Activated CD4-positive, alpha-beta memory T cell treated with anti-CD3 and anti-CD28 coated beads for 36 hours (primary cell): Measurements from ENCODE around the gene PCNT. TPM values are rescaled to one million over a fixed set of nuclear protein-coding genes. Genes with fewer than 3 reads are reported as not detected.

Experiments used
- CTCF ChIA-PET: fragments of 350-600 bp; sonication (Branson Sonifier 250); formaldehyde crosslinking; loops from one replicate; lab custom pipeline; 2021; ENCODE audit warnings: antibody characterized with exemption, inconsistent platforms; lab: Charles Lee
- POLR2A ChIA-PET: fragments of 350-600 bp; sonication (Branson Sonifier 250); formaldehyde crosslinking; loops from one replicate; lab custom pipeline; 2021; ENCODE audit warnings: antibody characterized with exemption; lab: Charles Lee
- DNase-seq: peaks from one replicate; pipeline ENCODE4 v3.0.0-alpha.2; 2020
- H3K27ac Mint-ChIP-seq: one replicate; pipeline ENCODE4 v1.8.0; 2021; ENCODE audit warnings: mixed read lengths
- H3K27me3 Mint-ChIP-seq: one replicate; pipeline ENCODE4 v1.8.0; 2021; ENCODE audit warnings: mixed read lengths
- H3K36me3 Mint-ChIP-seq: one replicate; pipeline ENCODE4 v1.8.0; 2021; ENCODE audit warnings: mixed read lengths
- H3K4me1 Mint-ChIP-seq: one replicate; pipeline ENCODE4 v1.8.0; 2021; ENCODE audit warnings: low read depth, mixed read lengths
- H3K4me3 Mint-ChIP-seq: one replicate; pipeline ENCODE4 v1.8.0; 2021; ENCODE audit warnings: mild to moderate bottlenecking, mixed read lengths
- H3K9me3 Mint-ChIP-seq: one replicate; pipeline ENCODE4 v1.8.0; 2021; ENCODE audit warnings: mixed read lengths
- intact Hi-C: fragments of 100-400 bp; cut with micrococcal nuclease; formaldehyde crosslinking; loops from one replicate; pipeline ENCODE4 v1.15.1; 2023
- total RNA-seq, 2 experiments: library from RNA; stranded (reverse); gene quantifications; one replicate each; pipeline ENCODE4 v1.2.3, GENCODE V29; 2021

PCNT gene
- total RNA-seq, 2 experiments from 2014 or later = 48.5 to 50.6 TPM

GRCh38 chr21:46356494-46357334 is 32.8 kb downstream of the PCNT start:
- Mint-ChIP-seq H3K4me3 (no peak overlapping the region), H3K4me1 (peaks cover 3% of the 10 kb centered on the region), H3K27ac (no peak overlapping the region), H3K9me3 (no peaks in the 10 kb centered on the region), H3K27me3 (no peaks in the 10 kb centered on the region), H3K36me3 (peaks cover 36% of the 10 kb centered on the region)
- ChIA-PET CTCF (no interaction called here), POLR2A (interaction anchor here (0.6 kb wide), 1 partner anchor 939 kb away, joined by 3 read pairs; no protein-coding TSS in a partner anchor)
- intact Hi-C loops = no loop called here
- no peak for DNase-seq

GRCh38 chr21:46357335-46357604 is 33.3 kb downstream of the PCNT start:
- no peaks in the 10 kb centered on the region for H3K9me3 Mint-ChIP-seq
- H3K27me3 Mint-ChIP-seq = no peaks in the 10 kb centered on the region
- H3K4me1 Mint-ChIP-seq = peaks cover 9% of the 10 kb centered on the region
- intact Hi-C loops = no loop called here
- no peak overlapping the region for H3K4me3 Mint-ChIP-seq
- CTCF ChIA-PET = no interaction called here
- DNase-seq = no peak
- H3K27ac Mint-ChIP-seq = no peak overlapping the region
- POLR2A ChIA-PET = no interaction called here
- H3K36me3 Mint-ChIP-seq = peaks cover 41% of the 10 kb centered on the region

- peaks cover 42% of the 10 kb centered on the region for H3K36me3 Mint-ChIP-seq
- POLR2A ChIA-PET = no interaction called here
- no peak for DNase-seq
Measured at GRCh38 chr21:46357684-46358425, 33.9 kb downstream of the PCNT start.

GRCh38 chr21:46361176-46361575 is 37.2 kb downstream of the PCNT start:
- Mint-ChIP-seq H3K27me3 (no peaks in the 10 kb centered on the region), H3K4me3 (no peak overlapping the region), H3K36me3 (peaks cover 40% of the 10 kb centered on the region), H3K27ac (no peak overlapping the region), H3K9me3 (no peaks in the 10 kb centered on the region), H3K4me1 (peaks cover 11% of the 10 kb centered on the region)
- no peak for DNase-seq
- CTCF ChIA-PET = no interaction called here
- POLR2A ChIA-PET = no interaction called here
- intact Hi-C loops = no loop called here

More at GRCh38 chr21:46357684-46358425, 33.9 kb downstream of the PCNT start:
- no peak overlapping the region for H3K4me3 Mint-ChIP-seq
- H3K4me1 Mint-ChIP-seq = peaks cover 11% of the 10 kb centered on the region
- intact Hi-C loops = no loop called here
- no peaks in the 10 kb centered on the region for H3K9me3 Mint-ChIP-seq
- H3K27me3 Mint-ChIP-seq = no peaks in the 10 kb centered on the region
- CTCF ChIA-PET = no interaction called here
- no peak overlapping the region for H3K27ac Mint-ChIP-seq

- Mint-ChIP-seq H3K27me3 (no peaks in the 10 kb centered on the region), H3K27ac (no peak overlapping the region), H3K36me3 (peaks cover 47% of the 10 kb centered on the region), H3K4me1 (peaks cover 11% of the 10 kb centered on the region), H3K4me3 (no peak overlapping the region), H3K9me3 (no peaks in the 10 kb centered on the region)
- ChIA-PET POLR2A (no interaction called here), CTCF (no interaction called here)
- intact Hi-C loops = no loop called here
- no peak for DNase-seq
Measured at GRCh38 chr21:46361935-46362334, 38.0 kb downstream of the PCNT start.

- peaks cover 14% of the 10 kb centered on the region for H3K4me1 Mint-ChIP-seq
- no peak for DNase-seq
- H3K9me3 Mint-ChIP-seq = no peaks in the 10 kb centered on the region
- no peak overlapping the region for H3K4me3 Mint-ChIP-seq
- peaks cover 43% of the 10 kb centered on the region for H3K36me3 Mint-ChIP-seq
- ChIA-PET CTCF (no interaction called here), POLR2A (no interaction called here)
- intact Hi-C loops = no loop called here
- H3K27me3 Mint-ChIP-seq = no peaks in the 10 kb centered on the region
- H3K27ac Mint-ChIP-seq = no peak overlapping the region
Measured at GRCh38 chr21:46362946-46363345, 39.0 kb downstream of the PCNT start.

- Mint-ChIP-seq H3K27ac (no peak overlapping the region), H3K4me1 (peaks cover 20% of the 10 kb centered on the region)
Measured at GRCh38 chr21:46363698-46364097, 39.7 kb downstream of the PCNT start.

GRCh38 chr21:46366091-46366490 is 42.1 kb downstream of the PCNT start:
- Mint-ChIP-seq H3K9me3 (no peaks in the 10 kb centered on the region), H3K4me1 (peaks cover 27% of the 10 kb centered on the region), H3K4me3 (no peak overlapping the region), H3K27ac (no peak overlapping the region), H3K27me3 (no peaks in the 10 kb centered on the region), H3K36me3 (peaks cover 34% of the 10 kb centered on the region)
- DNase-seq = no peak
- CTCF ChIA-PET = no interaction called here
- POLR2A ChIA-PET = no interaction called here
- intact Hi-C loops = no loop called here

More at GRCh38 chr21:46363698-46364097, 39.7 kb downstream of the PCNT start:
- peaks cover 39% of the 10 kb centered on the region for H3K36me3 Mint-ChIP-seq
- CTCF ChIA-PET = interaction anchor here (0.6 kb wide), 1 partner anchor 25 kb away, joined by 3 read pairs; no protein-coding TSS in a partner anchor
- no peaks in the 10 kb centered on the region for H3K27me3 Mint-ChIP-seq
- no peak overlapping the region for H3K4me3 Mint-ChIP-seq
- intact Hi-C loops = no loop called here
- no peaks in the 10 kb centered on the region for H3K9me3 Mint-ChIP-seq
- no peak for DNase-seq
- POLR2A ChIA-PET = no interaction called here

- H3K36me3 Mint-ChIP-seq = peaks cover 32% of the 10 kb centered on the region
- ChIA-PET CTCF (no interaction called here), POLR2A (no interaction called here)
- no peak for DNase-seq
- H3K4me3 Mint-ChIP-seq = no peak overlapping the region
- H3K27me3 Mint-ChIP-seq = no peaks in the 10 kb centered on the region
- intact Hi-C loops = no loop called here
- H3K4me1 Mint-ChIP-seq = peaks cover 27% of the 10 kb centered on the region
- H3K27ac Mint-ChIP-seq = no peak overlapping the region
- no peaks in the 10 kb centered on the region for H3K9me3 Mint-ChIP-seq
Measured at GRCh38 chr21:46366561-46366960, 42.6 kb downstream of the PCNT start.

- CTCF ChIA-PET = no interaction called here
- Mint-ChIP-seq H3K27ac (no peak overlapping the region), H3K9me3 (no peaks in the 10 kb centered on the region), H3K36me3 (peaks cover 32% of the 10 kb centered on the region), H3K27me3 (no peaks in the 10 kb centered on the region), H3K4me3 (no peak overlapping the region), H3K4me1 (peaks cover 27% of the 10 kb centered on the region)
- POLR2A ChIA-PET = no interaction called here
- DNase-seq = no peak
- intact Hi-C loops = no loop called here
Measured at GRCh38 chr21:46366966-46367365, 43.0 kb downstream of the PCNT start.

- POLR2A ChIA-PET = interaction anchor here (1.1 to 1.2 kb wide), 2 partner anchors 57 to 225 kb away, joined by 3 to 4 read pairs; no protein-coding TSS in a partner anchor
Measured at GRCh38 chr21:46368533-46369285, 44.8 kb downstream of the PCNT start.

More at GRCh38 chr21:46368533-46369285, 44.8 kb downstream of the PCNT start:
- Mint-ChIP-seq H3K36me3 (peaks cover 27% of the 10 kb centered on the region), H3K4me1 (peaks cover 22% of the 10 kb centered on the region), H3K9me3 (no peaks in the 10 kb centered on the region), H3K4me3 (no peak overlapping the region), H3K27ac (peak overlapping the region; percentile 73), H3K27me3 (no peaks in the 10 kb centered on the region)
- intact Hi-C loops = no loop called here
- DNase-seq = peak; percentile 63
- CTCF ChIA-PET = no interaction called here
